ENCODE results near the gene EEF1AKMT4.

The EEF1AKMT4 gene

DNA sequence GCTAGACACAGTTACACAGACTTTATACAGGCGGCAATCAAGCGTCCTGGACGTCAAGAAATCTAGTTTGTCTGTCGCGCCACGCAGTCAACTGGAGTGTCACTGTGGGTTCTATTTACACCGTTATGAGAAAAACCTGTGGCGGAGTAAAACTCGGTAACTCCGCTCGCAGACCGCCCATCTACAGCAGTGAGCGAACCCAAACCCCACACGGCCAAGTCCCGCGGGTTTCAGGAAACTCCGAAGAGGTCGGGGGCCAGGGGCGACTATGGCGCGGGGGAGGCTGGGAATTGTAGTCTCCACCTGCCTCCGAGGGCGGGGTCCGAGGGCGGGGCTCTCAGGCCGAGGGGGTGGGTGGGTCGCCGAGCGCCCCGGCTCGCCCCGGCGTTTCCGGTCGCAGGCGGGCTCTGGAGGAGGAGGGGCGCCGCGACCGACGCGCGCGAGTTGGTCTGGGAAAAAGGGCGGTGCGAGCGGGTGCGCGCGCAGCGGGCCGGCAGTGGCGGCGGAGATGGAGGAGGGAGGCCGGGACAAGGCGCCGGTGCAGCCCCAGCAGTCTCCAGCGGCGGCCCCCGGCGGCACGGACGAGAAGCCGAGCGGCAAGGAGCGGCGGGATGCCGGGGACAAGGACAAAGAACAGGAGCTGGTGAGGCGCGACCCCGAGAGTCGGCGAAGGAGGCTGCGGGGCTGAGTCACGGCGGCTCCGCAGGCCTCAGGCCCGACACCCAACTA, 49.5 kb downstream of the EEF1AKMT4 start, which contains the start of gene PSMD2:
Gene PSMD2, plus strand, starts transcription at position 483 of the 729 bp plus-strand sequence. Its CDS starts 26 bp downstream, at position 509.
- peak; percentile 98 for DNase-seq (ENCODE audit: low read depth in 2 of 2)

- no peak for DNase-seq (ENCODE audit: low read depth in 2 of 2)
These were observed 50.3 kb downstream of the EEF1AKMT4 start for GRCh38 chr3:184299488-184300377.

- no peak for DNase-seq (ENCODE audit: low read depth in 2 of 2)
These were observed 50.9 kb downstream of the EEF1AKMT4 start for GRCh38 chr3:184300378-184300720.

DNA sequence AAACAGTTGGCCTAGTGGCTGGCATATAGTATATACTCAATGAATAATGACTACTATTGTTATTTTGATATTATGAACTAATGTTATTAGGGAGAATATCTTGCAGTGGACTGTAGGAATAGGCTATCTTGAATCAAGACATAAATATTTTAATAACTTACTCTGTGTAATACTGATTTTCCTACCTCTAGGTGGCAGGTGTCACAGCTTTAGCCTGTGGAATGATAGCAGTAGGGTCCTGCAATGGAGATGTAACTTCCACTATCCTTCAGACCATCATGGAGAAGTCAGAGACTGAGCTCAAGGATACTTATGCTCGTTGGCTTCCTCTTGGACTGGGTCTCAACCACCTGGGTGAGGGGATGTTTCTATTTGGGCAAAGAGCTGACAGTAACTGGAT, 56.1 kb downstream of the EEF1AKMT4 start:
- DNase-seq (ENCODE audit: low read depth in 2 of 2) = no peak

GRCh38 chr3:184306341-184306972, 57.0 kb downstream of the EEF1AKMT4 start:
- no peak for DNase-seq (ENCODE audit: low read depth in 2 of 2)

DNA sequence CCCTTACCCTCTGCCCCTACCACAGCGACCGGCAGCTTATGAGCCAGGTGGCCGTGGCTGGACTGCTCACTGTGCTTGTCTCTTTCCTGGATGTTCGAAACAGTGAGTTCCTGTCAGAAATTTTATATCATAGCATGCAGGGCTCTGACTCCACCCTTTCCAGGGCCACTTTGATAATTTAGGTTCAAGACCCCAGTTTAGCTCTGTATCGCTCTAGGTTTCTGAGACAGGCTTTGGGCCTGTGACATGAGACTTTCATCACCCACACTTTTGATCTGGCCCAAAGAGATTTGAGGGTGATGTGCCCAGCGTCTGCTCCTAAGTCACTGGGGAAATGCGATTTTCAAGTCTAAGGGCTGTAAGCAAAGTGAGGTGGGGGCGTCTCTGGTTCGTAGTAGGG, 58.4 kb downstream of the EEF1AKMT4 start:
- DNase-seq (ENCODE audit: low read depth in 2 of 2) = no peak

All from stimulated activated CD4-positive, alpha-beta T cell treated with anti-CD3 and anti-CD28 coated beads, Interleukin-1b, Interleukin-23, amount 100 ng/mL, for 4 hours (primary cell).